Esophagus muscularis mucosa (tissue), 3 donors: ENCODE results near the gene SGIP1.

Experiments
- CTCF ChIP-seq, 3 experiments: fragments of 200-600 bp in 2 of 3; fragments of 450-650 bp in 1 of 3; sonication (generic) in 2 of 3; IDR thresholded peaks; one replicate each; pipeline ENCODE4 v1.5.1; 2017 to 2019; ENCODE audit warnings: antibody characterized with exemption in 3 of 3, mild to moderate bottlenecking in 2 of 3, moderate library complexity in 1 of 3
- POLR2A ChIP-seq: fragments of 450-650 bp; IDR thresholded peaks from one replicate; pipeline ENCODE4 v1.6.1; 2017; ENCODE audit warnings: antibody characterized with exemption, moderate library complexity, mild to moderate bottlenecking, low read depth

- TF ChIP-seq CTCF (IDR thresholded peaks at IDR 0.05) (no peak), POLR2A (no peak)
These were observed 177.5 kb downstream of the SGIP1 start for GRCh38 chr1:66711420-66711819.
